ENCODE data around the gene FRG2C.
"Not testable (repeated sequence)": the region's sequence is repeated elsewhere in the genome, so short reads cannot be mapped to it uniquely, and the experiment has no call there.

FRG2C gene

DNA sequence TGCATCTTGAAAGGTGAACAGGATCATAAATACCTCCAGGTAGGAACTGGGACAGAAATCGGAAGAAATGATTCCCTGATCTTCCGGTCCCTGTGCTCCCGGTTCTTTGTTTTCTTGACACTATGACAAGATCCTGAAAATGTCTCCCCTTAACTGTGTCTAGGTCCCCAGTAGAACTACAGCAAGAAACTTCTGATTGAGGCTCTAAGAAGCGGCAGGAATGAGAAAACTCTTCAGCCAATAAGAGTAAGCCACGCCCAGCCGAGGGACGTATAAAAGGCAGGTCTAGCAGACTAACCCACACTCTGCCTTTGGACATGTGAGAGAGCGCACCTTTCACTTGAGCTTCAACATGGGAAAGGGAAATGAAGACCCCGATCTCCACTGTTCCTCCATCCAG, at the start of gene FRG2C:
Gene FRG2C (plus strand): TSS at position 301 of the 400 bp plus-strand sequence. CDS start 52 bp downstream, at position 353.
- not testable (repeated sequence) for DNase-seq

- DNase-seq, result not testable (repeated sequence)
Observed at GRCh38 chr3:75618666-75619305, 45.3 kb upstream of the FRG2C start.

GRCh38 chr3:75619481-75620031, 44.6 kb upstream of the FRG2C start:
- DNase-seq, result not testable (repeated sequence)

GRCh38 chr3:75621772-75622171, 42.4 kb upstream of the FRG2C start:
- DNase-seq, result not testable (repeated sequence)

- not testable (repeated sequence) for DNase-seq
Observed at GRCh38 chr3:75623656-75624055, 40.5 kb upstream of the FRG2C start.

DNA sequence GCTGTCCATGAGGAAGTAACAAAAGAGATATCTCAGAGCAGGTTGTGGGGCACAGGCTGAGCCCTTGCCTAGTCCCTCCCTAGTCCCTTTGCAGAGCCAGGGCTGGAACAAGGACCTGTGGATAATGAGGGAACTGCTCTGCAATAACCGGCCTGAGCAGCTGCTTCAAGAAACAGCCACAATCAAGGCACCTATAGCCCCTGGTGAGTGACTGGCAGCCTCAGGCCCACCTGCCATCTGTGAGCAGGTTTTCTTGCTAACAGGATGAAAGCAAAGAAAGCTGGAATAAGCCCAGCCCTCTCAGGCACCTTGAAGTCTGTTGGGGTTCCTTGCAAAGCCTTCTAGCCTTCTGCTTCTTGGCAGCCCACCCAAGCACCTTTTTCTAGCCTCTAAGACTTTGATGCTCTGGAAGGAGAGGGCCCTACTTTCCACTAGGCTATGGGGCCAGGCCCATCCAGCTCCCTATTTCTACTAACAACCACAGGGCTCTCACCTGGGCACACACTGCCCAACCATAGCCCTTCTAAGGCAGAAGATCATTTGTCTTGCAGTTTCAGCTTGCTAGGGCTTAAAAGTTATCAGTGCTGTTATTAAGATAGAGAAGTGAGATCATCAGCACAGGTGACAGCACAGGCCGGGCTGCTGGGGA, 33.1 kb upstream of the FRG2C start:
- not testable (repeated sequence) for DNase-seq

GRCh38 chr3:75631541-75631940, 32.6 kb upstream of the FRG2C start:
- DNase-seq, result no peak

DNA sequence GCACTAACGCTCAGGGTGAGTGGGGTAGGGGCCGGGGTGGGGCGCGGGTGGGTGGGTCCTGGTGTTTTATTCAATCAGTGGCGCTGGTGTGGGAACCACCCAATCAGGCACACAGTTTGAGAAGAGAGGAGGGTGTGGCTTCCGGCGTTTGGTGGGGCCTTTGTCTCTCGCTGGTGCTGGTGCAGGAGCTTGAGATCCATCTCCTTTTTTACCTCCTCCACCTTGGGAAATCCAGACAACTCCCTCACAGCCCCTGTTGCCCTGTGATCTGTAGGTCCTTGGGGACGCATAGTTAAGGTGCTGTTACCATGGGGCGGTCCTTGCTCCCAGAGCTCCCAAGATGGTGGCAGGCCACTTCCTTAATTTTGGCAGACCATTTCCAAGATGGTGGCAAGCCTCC, 25.2 kb upstream of the FRG2C start:
- DNase-seq, result not testable (repeated sequence)

DNA sequence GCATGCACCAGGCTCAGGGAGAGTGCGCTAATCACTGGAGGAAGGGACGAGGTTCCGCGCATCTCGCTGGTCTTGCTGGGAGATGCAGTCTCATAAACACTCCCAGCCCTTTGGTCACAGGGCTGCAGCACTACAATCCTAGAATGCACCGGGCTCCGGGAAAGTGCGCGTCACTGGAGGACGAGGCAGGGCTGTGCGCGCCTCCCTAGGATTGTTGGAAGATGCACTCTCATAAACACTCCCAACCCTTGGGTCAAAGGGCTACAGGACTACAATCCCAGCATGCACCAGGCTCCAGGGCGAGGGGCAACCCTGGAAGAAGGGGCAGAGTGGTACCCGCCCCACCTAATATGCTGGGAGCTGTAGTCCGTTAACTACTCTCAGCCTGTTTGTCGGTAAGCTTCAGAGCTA, 23.0 kb upstream of the FRG2C start:
- DNase-seq, result not testable (repeated sequence)

DNA sequence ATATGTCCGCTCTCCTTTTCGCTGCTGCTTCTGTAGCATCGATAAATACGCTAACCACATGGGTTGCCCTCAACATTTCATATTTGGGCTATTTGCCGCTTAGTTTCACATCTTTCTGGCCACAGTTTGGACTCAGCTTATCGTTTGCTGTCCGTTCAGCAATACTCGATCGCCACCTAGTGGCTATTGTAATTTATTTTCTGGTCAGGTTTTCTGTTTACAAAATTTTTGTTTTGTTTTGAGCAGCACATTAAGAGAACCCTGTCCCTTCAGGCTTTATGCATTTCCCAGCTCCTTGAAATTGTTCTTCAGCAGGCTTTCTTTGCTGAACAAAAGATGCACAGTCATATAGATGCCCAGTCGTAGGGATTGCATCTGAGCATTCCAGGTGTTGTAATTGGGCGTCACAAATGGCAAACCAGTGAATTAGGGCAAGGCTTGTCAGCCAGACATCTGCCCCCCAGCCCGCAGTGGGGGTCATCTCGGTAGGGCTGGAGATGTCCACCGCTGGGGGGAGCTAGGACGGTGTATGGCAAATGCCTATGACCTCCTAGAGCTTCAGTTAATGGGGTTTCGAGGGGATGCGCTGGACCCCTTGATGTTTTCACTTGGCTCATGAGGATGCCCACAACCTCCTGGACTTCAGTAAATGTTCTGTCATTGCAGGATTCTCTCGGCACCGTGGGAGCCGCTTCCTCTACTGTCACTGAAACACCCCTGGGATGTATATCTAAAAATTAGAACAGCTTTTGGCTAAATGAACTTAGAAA, 20.9 kb upstream of the FRG2C start:
- not testable (repeated sequence) for DNase-seq

GRCh38 chr3:75645548-75645947, 18.6 kb upstream of the FRG2C start:
- not testable (repeated sequence) for DNase-seq

DNA sequence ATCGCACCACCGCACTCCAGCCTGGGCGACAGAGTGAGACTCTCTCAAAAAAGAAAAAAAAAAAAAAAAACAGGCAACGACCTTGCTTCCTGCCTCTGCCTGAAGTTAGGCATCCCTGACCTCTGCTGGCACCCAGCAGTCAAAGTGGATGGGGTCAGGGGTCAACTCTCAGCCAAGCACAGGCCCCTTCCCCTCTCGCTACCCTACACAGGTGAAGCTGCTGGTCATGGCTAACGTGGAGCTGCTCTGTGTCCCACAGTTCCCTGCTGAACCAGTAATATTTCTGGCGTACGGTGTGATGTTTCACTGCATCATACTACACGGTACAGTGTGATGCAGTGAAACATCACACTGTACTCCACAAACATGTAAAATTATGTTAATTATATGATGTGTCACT, 13.9 kb upstream of the FRG2C start:
- no peak for DNase-seq

GRCh38 chr3:75655101-75655904, 8.8 kb upstream of the FRG2C start:
- not testable (repeated sequence) for DNase-seq

DNA sequence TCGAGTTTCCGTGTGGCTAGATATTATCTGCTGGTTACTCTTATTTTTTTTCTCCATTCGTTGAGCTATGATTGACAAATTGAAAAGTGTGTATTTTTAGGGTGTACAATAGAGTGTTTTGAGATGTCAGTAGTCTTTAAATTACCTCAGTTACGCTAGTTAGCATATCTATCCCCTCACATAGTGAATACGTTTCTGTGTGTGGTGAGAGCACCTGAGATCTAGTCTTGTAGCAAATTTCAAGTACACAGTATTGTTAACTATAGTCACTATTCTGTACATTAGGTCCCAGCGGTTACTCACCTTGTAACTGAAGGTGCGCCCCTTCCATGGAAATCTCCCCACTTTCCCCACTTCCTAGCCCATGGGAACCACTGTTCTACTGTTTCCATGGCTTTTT, 8.2 kb upstream of the FRG2C start:
- DNase-seq, result not testable (repeated sequence)

DNA sequence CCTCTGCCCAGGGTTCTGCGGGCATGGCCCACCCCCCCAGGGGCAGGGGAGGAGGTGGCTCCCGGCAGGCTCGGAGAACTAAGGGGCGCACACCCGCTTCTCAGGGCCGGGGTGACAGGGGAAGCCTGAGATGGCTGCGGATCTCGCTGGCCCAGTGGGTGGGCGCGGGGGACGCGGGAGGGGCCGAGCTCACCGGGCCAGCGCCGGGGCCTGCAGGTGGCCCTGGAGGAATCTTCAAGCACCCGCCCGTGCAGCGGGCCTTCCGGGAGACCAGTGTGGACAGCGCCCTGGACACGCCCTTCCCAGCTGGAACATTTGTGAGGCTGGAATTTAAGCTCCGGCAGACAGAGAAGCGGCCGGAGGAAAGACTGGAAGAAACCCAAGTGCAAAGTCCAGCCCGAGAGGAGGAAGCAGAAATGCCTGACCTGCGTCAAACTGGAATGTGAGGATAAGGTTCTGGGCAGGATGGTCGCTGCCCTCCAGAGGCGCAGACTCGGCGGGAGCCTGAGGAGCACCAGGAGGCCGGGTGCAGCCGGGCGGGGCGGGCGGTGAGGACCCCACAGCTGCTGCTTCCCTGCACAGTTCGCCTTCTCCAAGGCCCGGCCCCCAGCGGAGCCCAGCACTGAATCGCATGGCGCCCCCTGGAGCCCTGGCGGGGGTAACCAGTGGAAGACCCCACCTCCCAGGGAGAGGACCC, 5.6 kb upstream of the FRG2C start:
- DNase-seq, result not testable (repeated sequence)

DNA sequence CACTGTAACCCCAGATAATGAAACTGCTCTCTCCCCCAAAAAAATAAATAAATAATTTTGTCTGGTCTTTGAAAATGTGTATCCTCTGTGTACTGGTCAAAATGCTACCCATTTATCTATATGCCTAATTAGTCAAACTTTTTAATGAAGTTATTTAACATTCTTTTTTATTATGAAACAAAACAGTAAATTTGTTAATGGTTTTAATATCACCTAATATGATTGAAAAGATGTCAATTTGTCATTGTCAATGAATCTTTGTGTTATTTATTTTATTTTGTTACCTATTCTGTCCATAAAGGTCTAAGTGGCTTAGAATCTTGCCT, 5.1 kb upstream of the FRG2C start:
- DNase-seq, result not testable (repeated sequence)

- not testable (repeated sequence) for DNase-seq
Observed at GRCh38 chr3:75665626-75666025, 1.5 kb downstream of the FRG2C start.

DNA sequence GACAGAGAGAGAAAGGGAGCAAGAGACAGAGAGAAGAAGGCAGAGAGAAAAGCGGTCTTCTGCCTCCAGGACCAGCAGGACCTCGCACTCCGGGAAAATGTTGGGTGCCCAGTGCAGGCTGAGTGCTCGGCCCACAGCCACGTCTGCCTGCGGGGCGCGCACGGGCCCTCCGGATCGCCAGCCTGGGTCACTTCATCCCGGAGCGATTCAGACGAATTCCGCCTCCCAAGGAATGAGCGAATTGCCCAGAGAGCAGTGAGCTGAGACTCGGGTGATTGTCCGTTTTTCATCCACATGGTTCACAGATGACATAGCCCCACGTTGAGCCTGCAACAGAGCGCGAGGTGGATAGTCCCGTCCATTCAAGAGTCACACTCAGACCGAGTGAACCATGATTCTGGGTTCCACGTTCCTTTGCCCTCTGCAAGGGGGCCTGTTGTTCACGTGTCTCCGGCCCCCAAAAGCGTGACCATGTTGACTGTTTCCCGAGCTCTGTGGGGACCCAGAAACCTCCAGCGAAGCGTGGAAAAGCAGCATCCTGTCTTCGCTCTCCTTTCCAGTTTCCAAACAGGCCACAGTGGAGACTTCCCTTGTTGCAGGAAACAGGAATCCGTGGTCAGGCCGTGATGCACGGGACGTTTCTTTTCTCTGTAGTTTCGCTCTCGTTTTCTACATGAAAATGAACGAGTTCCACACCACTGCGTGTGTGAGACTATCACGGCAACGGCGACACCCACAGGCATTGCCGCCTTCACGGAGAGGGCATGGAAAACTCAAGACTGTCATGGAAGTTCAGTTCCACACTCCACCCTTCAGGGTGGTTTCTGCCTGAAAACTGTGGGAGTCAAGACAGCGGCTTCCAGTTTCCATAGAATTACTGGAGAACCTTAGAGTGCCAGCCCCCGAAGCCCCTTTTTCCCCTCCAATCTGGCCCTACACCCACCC, 3.9 kb downstream of the FRG2C start:
- not testable (repeated sequence) for DNase-seq

DNA sequence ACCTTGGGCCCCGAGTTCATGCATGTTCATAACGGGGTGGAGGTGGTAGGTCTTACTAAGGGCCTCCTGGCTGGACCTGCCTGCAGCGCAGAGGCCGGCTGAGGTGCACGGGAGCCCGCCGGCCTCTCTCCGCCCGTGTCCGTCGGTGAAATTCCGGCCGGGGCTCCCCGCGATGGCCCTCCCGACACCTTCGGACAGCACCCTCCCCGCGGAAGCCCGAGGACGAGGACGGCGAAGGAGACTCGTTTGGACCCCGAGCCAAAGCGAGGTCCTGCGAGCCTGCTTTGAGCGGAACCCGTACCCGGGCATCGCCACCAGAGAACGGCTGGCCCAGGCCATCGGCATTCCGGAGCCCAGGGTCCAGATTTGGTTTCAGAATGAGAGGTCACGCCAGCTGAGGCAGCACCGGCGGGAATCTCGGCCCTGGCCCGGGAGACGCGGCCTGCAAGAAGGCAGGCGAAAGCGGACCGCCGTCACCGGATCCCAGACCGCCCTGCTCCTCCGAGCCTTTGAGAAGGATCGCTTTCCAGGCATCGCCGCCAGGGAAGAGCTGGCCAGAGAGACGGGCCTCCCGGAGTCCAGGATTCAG, 4.7 kb downstream of the FRG2C start:
- not testable (repeated sequence) for DNase-seq
